NCI-H146 (cell line): ENCODE data around the gene PPP1R14B.

Source experiments
- DNase-seq: peaks from one replicate; lab custom pipeline; 2025; lab: John Stamatoyannopoulos, UW

PPP1R14B gene

GRCh38 chr11:64230171-64230984 lies 16.4 kb downstream of the PPP1R14B start, which contains the start of gene DNAJC4:
DNAJC4 (plus strand) TSS chr11:64230548; CDS start chr11:64230855, 307 bp downstream.
- peak; percentile 99 for DNase-seq

- DNase-seq, result no peak
These were observed 17.0 kb downstream of the PPP1R14B start for GRCh38 chr11:64229744-64230170.

GRCh38 chr11:64229090-64229743 lies 17.5 kb downstream of the PPP1R14B start:
- DNase-seq, result no peak

GRCh38 chr11:64227405-64227956 lies 19.3 kb downstream of the PPP1R14B start:
- DNase-seq, result no peak

- DNase-seq, result peak; percentile 72
These were observed 20.2 kb downstream of the PPP1R14B start for GRCh38 chr11:64226507-64227051.

- peak; percentile 84 for DNase-seq
These were observed 20.9 kb downstream of the PPP1R14B start, which contains the start of the genes NUDT22 and TRPT1 for GRCh38 chr11:64225608-64226506. NUDT22 (plus strand) TSS chr11:64226274; CDS start chr11:64226653, 379 bp downstream. TRPT1 (minus strand) TSS chr11:64226186; CDS start chr11:64225860, 326 bp downstream.

- no peak for DNase-seq
These were observed 21.7 kb downstream of the PPP1R14B start for GRCh38 chr11:64224891-64225607.

GRCh38 chr11:64224151-64224890 lies 22.4 kb downstream of the PPP1R14B start:
- DNase-seq, result no peak

- DNase-seq, result no peak
These were observed 23.6 kb downstream of the PPP1R14B start for GRCh38 chr11:64223001-64223651.

- no peak for DNase-seq
These were observed 24.1 kb downstream of the PPP1R14B start for GRCh38 chr11:64222651-64223000.

GRCh38 chr11:64220798-64221197 lies 25.9 kb downstream of the PPP1R14B start:
- no peak for DNase-seq

- DNase-seq, result no peak
These were observed 26.5 kb downstream of the PPP1R14B start for GRCh38 chr11:64220271-64220670.

GRCh38 chr11:64219755-64220154 lies 27.0 kb downstream of the PPP1R14B start:
- no peak for DNase-seq

GRCh38 chr11:64219354-64219684 lies 27.4 kb downstream of the PPP1R14B start:
- no peak for DNase-seq

GRCh38 chr11:64218628-64219353 lies 28.0 kb downstream of the PPP1R14B start:
- DNase-seq, result no peak

GRCh38 chr11:64216879-64217278 lies 29.9 kb downstream of the PPP1R14B start:
- no peak for DNase-seq

- DNase-seq, result no peak
These were observed 35.4 kb downstream of the PPP1R14B start for GRCh38 chr11:64211181-64211872.

- no peak for DNase-seq
These were observed 36.3 kb downstream of the PPP1R14B start for GRCh38 chr11:64210301-64211020.
